Kidney (tissue), 14 donors: Measurements from ENCODE around the gene PLN. TPM values are rescaled to one million over a fixed set of nuclear protein-coding genes. Genes with fewer than 3 reads are reported as not detected.

ENCODE experiments used
- DNase-seq, 5 donors: peaks; one replicate each; pipeline ENCODE4 v3.0.0-alpha.2; 2013 to 2020
- FAIRE-seq: peaks from 2 replicates; lab custom pipeline; 2012; peaks lifted over from hg19 to GRCh38; lab: Jason Lieb, UNC
- H3K27ac ChIP-seq, 2 donors: one replicate each; pipeline ENCODE4 v1.7.0; 2013; ENCODE audit warnings: low read depth in 2 of 2, low read length in 2 of 2, inconsistent platforms in 1 of 2
- H3K27me3 ChIP-seq: one replicate; pipeline ENCODE4 v1.7.1; 2013; ENCODE audit warnings: low read length, inconsistent platforms; ENCODE audit not compliant: control insufficient read depth, insufficient read depth
- H3K36me3 ChIP-seq, 3 donors: one replicate each; pipeline versions ENCODE4 v1.7.0 to v1.7.1; 2013; ENCODE audit warnings: low read length in 3 of 3, control low read depth in 1 of 3, inconsistent platforms in 1 of 3; ENCODE audit not compliant: insufficient read depth in 3 of 3, control insufficient read depth in 2 of 3
- H3K4me1 ChIP-seq, 3 donors: one replicate each; pipeline versions ENCODE4 v1.7.0 to v1.7.1; 2013; ENCODE audit warnings: low read length in 3 of 3, inconsistent platforms in 1 of 3, low read depth in 1 of 3; ENCODE audit not compliant: control insufficient read depth in 2 of 3, insufficient read depth in 2 of 3
- H3K4me3 ChIP-seq, 3 donors: one replicate each; pipeline versions ENCODE4 v1.7.0 to v1.8.1; 2013; ENCODE audit warnings: low read length in 3 of 3, control low read depth in 1 of 3, inconsistent platforms in 1 of 3
- H3K9ac ChIP-seq, 3 donors: one replicate each; pipeline versions ENCODE4 v1.7.0 to v1.7.1; 2013; ENCODE audit warnings: low read length in 3 of 3, control low read depth in 1 of 3, inconsistent platforms in 1 of 3
- H3K9me3 ChIP-seq, 3 donors: one replicate each; pipeline versions ENCODE4 v1.7.0 to v1.7.1; 2013; ENCODE audit warnings: low read length in 3 of 3, control low read depth in 1 of 3, inconsistent platforms in 1 of 3; ENCODE audit not compliant: control insufficient read depth in 2 of 3, insufficient read depth in 1 of 3
- intact Hi-C: fragments of 100-400 bp; cut with DNase I; formaldehyde crosslinking; loops from one replicate; pipeline ENCODE4 v1.11.1; 2022
- polyA plus RNA-seq: library from polyadenylated mRNA; stranded (reverse); fragments of 350-450 nt; fragmentation: Illumina TruSeq; extraction: RNeasy Lipid Tissue Mini Kit (QIAGEN cat#74804); gene quantifications from one replicate; pipeline ENCODE4 v1.2.3, GENCODE V29; 2014; ENCODE audit warnings: low read depth, low replicate concordance; ENCODE audit not compliant: insufficient read depth
- total RNA-seq: library from RNA; stranded (reverse); fragmentation: NEBNext Ultra II Directional; extraction: Animal tissue kit (Norgen Biotek cat#: 25700); gene quantifications from one replicate; pipeline ENCODE4 v1.2.1, GENCODE V29; 2021
- TF ChIP-seq, protein P1 (sequence below): IDR thresholded peaks from 3 replicates; pipeline ENCODE4 v1.5.1; 2012; ENCODE audit warnings: mild to moderate bottlenecking, moderate library complexity, borderline replicate concordance; ENCODE audit not compliant: insufficient read depth; ENCODE audit errors: extremely low read depth
- donor health status: control.
- donor health status: control.
- donor health status: control.
- donor health status: control.
- donor health status: control.
- donor health status: DM: yes; HTN: yes; CAD: no.
- donor health status: Normal renal cell carcinoma (clear cell type).

Gene PLN
- total and polyA plus RNA-seq, 2 donors from 2014 or later, result 22.7 to 47.2 TPM

DNA sequence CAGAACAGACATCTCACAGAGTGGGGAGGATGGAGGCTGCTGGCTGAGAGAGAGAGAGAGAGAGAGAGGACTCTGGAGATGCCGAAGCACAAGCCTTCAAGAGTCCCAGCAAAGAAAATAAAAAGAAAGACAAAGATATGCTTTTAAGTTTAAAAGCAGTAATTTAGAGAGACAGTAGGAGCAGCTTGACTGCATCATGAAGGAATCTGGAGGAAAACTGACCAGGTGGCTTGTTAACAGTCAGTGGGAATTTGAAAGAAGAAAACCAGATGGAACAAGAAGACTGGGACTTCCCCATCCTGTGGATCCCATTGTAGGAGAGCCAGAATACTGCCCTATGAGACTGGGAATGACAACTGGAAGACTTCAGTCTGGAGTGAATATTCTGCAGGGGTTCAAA lies 46.3 kb upstream of the PLN start:
- DNase-seq, result peak in 3 of 5 donors; percentile 12 to 88 (median 55)
- intact Hi-C loops, result no loop called here

DNA sequence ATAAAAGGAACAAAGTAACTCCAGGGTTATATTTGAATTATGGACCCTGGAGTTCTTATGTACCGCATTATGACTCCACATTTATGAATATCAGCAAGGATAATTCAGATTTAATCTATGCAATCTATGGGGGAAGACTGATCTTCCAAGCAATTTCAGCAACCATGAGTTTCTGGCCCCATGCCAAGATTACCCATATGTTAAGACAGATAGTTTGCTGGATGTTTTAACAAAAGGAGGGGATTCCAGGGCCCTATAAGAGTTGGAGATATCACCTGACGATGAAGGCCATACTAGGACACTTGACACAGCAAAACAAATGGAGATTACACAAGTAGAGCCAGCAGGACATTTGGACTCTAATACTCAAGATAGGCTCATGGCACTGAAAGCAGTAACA lies 45.9 kb upstream of the PLN start:
- FAIRE-seq, result no peak
- peak in 1 of 5 donors; percentile 11 for DNase-seq
- no peak overlapping the region for H3K27ac ChIP-seq
- no peaks in the 10 kb centered on the region for H3K4me1 ChIP-seq
- H3K9ac ChIP-seq, result no peak overlapping the region
- peaks cover 0 to 2% (median 0%) of the 10 kb centered on the region in 3 donors for H3K9me3 ChIP-seq
- H3K36me3 ChIP-seq, result no peaks in the 10 kb centered on the region
- intact Hi-C loops, result no loop called here
- TF ChIP-seq, protein P1, sequence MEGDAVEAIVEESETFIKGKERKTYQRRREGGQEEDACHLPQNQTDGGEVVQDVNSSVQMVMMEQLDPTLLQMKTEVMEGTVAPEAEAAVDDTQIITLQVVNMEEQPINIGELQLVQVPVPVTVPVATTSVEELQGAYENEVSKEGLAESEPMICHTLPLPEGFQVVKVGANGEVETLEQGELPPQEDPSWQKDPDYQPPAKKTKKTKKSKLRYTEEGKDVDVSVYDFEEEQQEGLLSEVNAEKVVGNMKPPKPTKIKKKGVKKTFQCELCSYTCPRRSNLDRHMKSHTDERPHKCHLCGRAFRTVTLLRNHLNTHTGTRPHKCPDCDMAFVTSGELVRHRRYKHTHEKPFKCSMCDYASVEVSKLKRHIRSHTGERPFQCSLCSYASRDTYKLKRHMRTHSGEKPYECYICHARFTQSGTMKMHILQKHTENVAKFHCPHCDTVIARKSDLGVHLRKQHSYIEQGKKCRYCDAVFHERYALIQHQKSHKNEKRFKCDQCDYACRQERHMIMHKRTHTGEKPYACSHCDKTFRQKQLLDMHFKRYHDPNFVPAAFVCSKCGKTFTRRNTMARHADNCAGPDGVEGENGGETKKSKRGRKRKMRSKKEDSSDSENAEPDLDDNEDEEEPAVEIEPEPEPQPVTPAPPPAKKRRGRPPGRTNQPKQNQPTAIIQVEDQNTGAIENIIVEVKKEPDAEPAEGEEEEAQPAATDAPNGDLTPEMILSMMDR, result no peak
- H3K4me3 ChIP-seq, result no peak overlapping the region
- no peaks in the 10 kb centered on the region for H3K27me3 ChIP-seq

More for the DNA sequence above, 46.3 kb upstream of the PLN start:
- TF ChIP-seq, protein P1, result no peak
- no peaks in the 10 kb centered on the region for H3K36me3 ChIP-seq
- H3K4me1 ChIP-seq, result no peaks in the 10 kb centered on the region
- H3K9me3 ChIP-seq, result peaks cover 0 to 2% (median 0%) of the 10 kb centered on the region in 3 donors
- H3K9ac ChIP-seq, result no peak overlapping the region
- H3K27ac ChIP-seq, result no peak overlapping the region
- H3K27me3 ChIP-seq, result no peaks in the 10 kb centered on the region
- no peak overlapping the region for H3K4me3 ChIP-seq
- no peak for FAIRE-seq

DNA sequence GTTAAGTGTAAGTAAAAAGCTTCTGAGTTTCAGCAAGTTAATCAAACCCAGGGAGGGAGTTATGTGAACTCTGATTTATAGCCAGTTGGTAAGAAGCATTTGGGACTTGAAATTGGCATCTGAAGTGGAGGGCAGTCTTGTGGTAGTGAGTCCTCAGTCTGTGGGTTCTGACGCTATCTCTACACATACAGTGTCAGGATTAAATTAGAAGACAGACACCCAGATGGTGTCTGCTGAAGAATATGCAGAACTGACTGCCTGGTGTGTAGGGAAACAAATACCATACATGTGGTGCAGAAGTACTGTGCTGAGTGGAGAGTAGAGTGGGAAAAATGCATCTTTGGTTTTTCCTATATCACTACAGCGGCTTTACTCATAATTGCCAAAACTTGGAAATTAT lies 43.5 kb upstream of the PLN start:
- Histone ChIP-seq H3K27ac (no peak overlapping the region), H3K36me3 (no peaks in the 10 kb centered on the region), H3K4me3 (no peak overlapping the region), H3K9me3 (peaks cover 0 to 2% (median 0%) of the 10 kb centered on the region in 3 donors), H3K4me1 (no peaks in the 10 kb centered on the region), H3K9ac (no peak overlapping the region), H3K27me3 (no peaks in the 10 kb centered on the region)
- FAIRE-seq (no peak), DNase-seq (no peak)
- TF ChIP-seq, protein P1, result no peak
- intact Hi-C loops, result no loop called here

DNA sequence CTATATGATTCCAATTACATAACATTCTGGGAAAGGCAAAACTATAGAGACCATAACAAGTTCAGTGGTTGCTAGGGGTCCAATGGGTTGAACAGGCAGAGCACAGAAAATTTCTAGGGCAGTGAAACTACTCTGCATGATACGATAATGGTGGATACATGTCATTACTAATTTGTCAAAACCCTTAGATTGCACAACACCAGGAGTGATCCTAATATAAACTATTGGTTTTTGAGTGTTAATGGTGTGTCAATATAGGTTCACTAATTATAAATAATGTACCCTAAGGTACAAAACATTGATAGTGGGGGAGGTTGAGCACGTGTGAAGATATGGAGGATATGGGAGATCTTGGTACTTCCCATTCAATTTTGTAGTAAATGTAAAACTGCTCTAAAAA lies 42.4 kb upstream of the PLN start:
- no peaks in the 10 kb centered on the region for H3K4me1 ChIP-seq
- H3K36me3 ChIP-seq, result no peaks in the 10 kb centered on the region
- FAIRE-seq, result no peak
- no peak overlapping the region for H3K27ac ChIP-seq
- H3K9ac ChIP-seq, result no peak overlapping the region
- H3K27me3 ChIP-seq, result no peaks in the 10 kb centered on the region
- no peak for DNase-seq
- intact Hi-C loops, result no loop called here
- H3K4me3 ChIP-seq, result no peak overlapping the region
- peaks cover 0 to 2% (median 0%) of the 10 kb centered on the region in 3 donors for H3K9me3 ChIP-seq
- TF ChIP-seq, protein P1, result no peak
